Esophagus muscularis mucosa (tissue), 4 donors: ENCODE measurements around the gene PLD1. TPM values are rescaled to one million over a fixed set of nuclear protein-coding genes. Genes with fewer than 3 reads are reported as not detected.

Experiments used
- DNase-seq: peaks from one replicate; pipeline ENCODE4 v3.0.0-alpha.2; 2017; ENCODE audit errors: extremely low spot score
- H3K27ac ChIP-seq, 4 donors: fragments of 200-600 bp; sonication (generic); replicated peaks in 1 of 4; 1 replicate in 3 of 4; 2 replicates in 1 of 4; pipeline ENCODE4 v1.5.1; 2016 to 2019; ENCODE audit warnings: mild to moderate bottlenecking in 1 of 4
- H3K27me3 ChIP-seq, 4 donors: fragments of 200-600 bp; sonication (generic); one replicate each; pipeline versions ENCODE4 v1.5.1 to v1.6.0; 2016 to 2019
- H3K36me3 ChIP-seq, 4 donors: fragments of 200-600 bp; sonication (generic); one replicate each; pipeline ENCODE4 v1.5.1; 2016 to 2019
- H3K4me1 ChIP-seq, 4 donors: fragments of 200-600 bp; sonication (generic); one replicate each; pipeline ENCODE4 v1.5.1; 2016 to 2019
- H3K4me3 ChIP-seq, 4 donors: fragments of 200-600 bp; sonication (generic); 1 replicate in 2 of 4; 2 replicates in 2 of 4; pipeline ENCODE4 v1.5.1; 2016 to 2019; ENCODE audit warnings: mild to moderate bottlenecking in 4 of 4, moderate library complexity in 1 of 4
- H3K9me3 ChIP-seq, 4 donors: fragments of 200-600 bp; sonication (generic); 1 replicate in 3 of 4; 2 replicates in 1 of 4; pipeline ENCODE4 v1.5.1; 2016 to 2019
- CTCF ChIP-seq, 3 experiments: fragments of 200-600 bp in 2 of 3; fragments of 450-650 bp in 1 of 3; sonication (generic) in 2 of 3; IDR thresholded peaks; one replicate each; pipeline ENCODE4 v1.5.1; 2017 to 2019; ENCODE audit warnings: antibody characterized with exemption in 3 of 3, mild to moderate bottlenecking in 2 of 3, moderate library complexity in 1 of 3
- EP300 ChIP-seq: sonication (generic); formaldehyde crosslinking; IDR thresholded peaks from one replicate; pipeline ENCODE4 v1.6.1; 2017; ENCODE audit warnings: antibody characterized with exemption
- POLR2A ChIP-seq: fragments of 450-650 bp; IDR thresholded peaks from one replicate; pipeline ENCODE4 v1.6.1; 2017; ENCODE audit warnings: antibody characterized with exemption, moderate library complexity, mild to moderate bottlenecking, low read depth
- POLR2AphosphoS5 ChIP-seq, 2 donors: sonication (generic); formaldehyde crosslinking; IDR thresholded peaks; one replicate each; pipeline ENCODE4 v1.6.1; 2017; ENCODE audit warnings: antibody characterized with exemption in 2 of 2
- WGBS: methylation state at CpG from one replicate; pipeline ENCODE4 v1.1.5; 2018; 5-methylcytosine and 5-hydroxymethylcytosine counted together
- intact Hi-C: fragments of 100-400 bp; cut with DNase I; formaldehyde crosslinking; loops from one replicate; pipeline ENCODE4 v1.15.1; 2023
- total RNA-seq, 4 donors: library from RNA; depleted of rRNA; stranded (reverse); fragments of >200 nt; gene quantifications; one replicate each; pipeline versions ENCODE4 v1.1.0 to v1.2.1, GENCODE V29; 2016

The PLD1 gene
- total RNA-seq, 4 donors from 2014 or later = 12.4 to 21.1 (median 18.5) TPM

GRCh38 chr3:171763392-171763791 lies 46.9 kb downstream of the PLD1 start:
- no peaks in the 10 kb centered on the region for H3K9me3 ChIP-seq
- H3K4me1 ChIP-seq = peaks cover 4 to 27% (median 16%) of the 10 kb centered on the region in 4 donors
- WGBS = 92% methylated on average over 2 of the region's 2 CpGs
- no peak overlapping the region for H3K27ac ChIP-seq
- H3K36me3 ChIP-seq = no peaks in the 10 kb centered on the region
- TF ChIP-seq EP300 = no peak
- TF ChIP-seq POLR2AphosphoS5 (IDR thresholded peaks at IDR 0.05) = no peak
- TF ChIP-seq CTCF (IDR thresholded peaks at IDR 0.05) = no peak
- no peak for TF ChIP-seq POLR2A
- intact Hi-C loops = loop anchor here (5.0 kb wide), 1 partner anchor 66 kb away; no protein-coding TSS in a partner anchor
- DNase-seq = no peak
- H3K4me3 ChIP-seq = no peak overlapping the region
- H3K27me3 ChIP-seq = no peaks in the 10 kb centered on the region

DNA sequence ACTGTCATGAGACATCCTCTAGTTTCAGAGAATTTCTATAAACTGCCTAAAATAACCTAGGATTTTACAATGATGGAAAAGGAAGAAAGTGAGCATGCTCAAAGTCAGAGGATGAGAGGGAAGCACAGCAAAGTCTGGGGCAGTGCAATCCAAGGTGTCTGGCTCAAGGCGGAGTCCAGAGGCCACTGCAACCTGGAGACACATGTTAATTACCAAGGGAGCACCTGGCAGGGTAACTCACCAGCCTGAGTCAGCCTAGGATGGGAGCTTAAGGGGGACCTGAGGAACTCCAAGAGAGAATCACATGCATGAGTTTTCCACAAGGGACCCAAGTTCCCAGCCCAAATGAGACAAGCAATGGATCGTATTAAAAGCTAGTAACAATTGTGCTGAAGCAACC lies 49.8 kb downstream of the PLD1 start:
- WGBS = 100% methylated on average over 2 of the region's 2 CpGs
- Histone ChIP-seq H3K9me3 (no peaks in the 10 kb centered on the region), H3K36me3 (no peaks in the 10 kb centered on the region), H3K27me3 (no peaks in the 10 kb centered on the region), H3K4me3 (no peak overlapping the region), H3K27ac (no peak overlapping the region), H3K4me1 (peaks cover 4 to 35% (median 12%) of the 10 kb centered on the region in 4 donors)
- intact Hi-C loops = loop anchor here (5.0 kb wide), 1 partner anchor 63 kb away; no protein-coding TSS in a partner anchor
- no peak for TF ChIP-seq POLR2AphosphoS5 (IDR thresholded peaks at IDR 0.05)
- no peak for TF ChIP-seq CTCF (IDR thresholded peaks at IDR 0.05)
- no peak for TF ChIP-seq EP300
- TF ChIP-seq POLR2A = no peak
- no peak for DNase-seq

- H3K4me3 ChIP-seq = no peak overlapping the region
- TF ChIP-seq POLR2AphosphoS5 (IDR thresholded peaks at IDR 0.05) = no peak
- TF ChIP-seq EP300 = no peak
- no peak for TF ChIP-seq POLR2A
- TF ChIP-seq CTCF (IDR thresholded peaks at IDR 0.05) = no peak
- H3K27ac ChIP-seq = no peak overlapping the region
- no peaks in the 10 kb centered on the region for H3K27me3 ChIP-seq
- no peaks in the 10 kb centered on the region for H3K36me3 ChIP-seq
- intact Hi-C loops = no loop called here
- WGBS = 93% methylated on average over 3 of the region's 3 CpGs
- H3K4me1 ChIP-seq = peaks cover 4 to 26% (median 11%) of the 10 kb centered on the region in 4 donors
- H3K9me3 ChIP-seq = no peaks in the 10 kb centered on the region
- DNase-seq = no peak
Observed at GRCh38 chr3:171758109-171758508, 52.2 kb downstream of the PLD1 start.

- Histone ChIP-seq H3K4me3 (no peak overlapping the region), H3K4me1 (peaks cover 10 to 31% (median 13%) of the 10 kb centered on the region in 4 donors), H3K27ac (no peak overlapping the region), H3K27me3 (no peaks in the 10 kb centered on the region), H3K36me3 (no peaks in the 10 kb centered on the region), H3K9me3 (no peaks in the 10 kb centered on the region)
- TF ChIP-seq EP300 = no peak
- no peak for DNase-seq
- WGBS = 83% methylated on average over 4 of the region's 4 CpGs
- intact Hi-C loops = no loop called here
Observed at GRCh38 chr3:171757361-171758034, 52.8 kb downstream of the PLD1 start.

- intact Hi-C loops = no loop called here
- no peaks in the 10 kb centered on the region for H3K36me3 ChIP-seq
- TF ChIP-seq POLR2A (no peak), CTCF (IDR thresholded peaks at IDR 0.05) (no peak), EP300 (no peak), POLR2AphosphoS5 (IDR thresholded peaks at IDR 0.05) (no peak)
- H3K4me3 ChIP-seq = no peak overlapping the region
- no peaks in the 10 kb centered on the region for H3K9me3 ChIP-seq
- H3K27me3 ChIP-seq = no peaks in the 10 kb centered on the region
- WGBS = 83% methylated on average over 1 of the region's 1 CpG
- peaks cover 9 to 29% (median 13%) of the 10 kb centered on the region in 4 donors for H3K4me1 ChIP-seq
- no peak for DNase-seq
- no peak overlapping the region for H3K27ac ChIP-seq
Observed at GRCh38 chr3:171755656-171756055, 54.6 kb downstream of the PLD1 start.
